NCI-H1436 (cell line): ENCODE data around the gene RD3L.
"Not testable (repeated sequence)": the region's sequence is repeated elsewhere in the genome, so short reads cannot be mapped to it uniquely, and the experiment has no call there.

Source experiments
- DNase-seq: peaks from one replicate; lab custom pipeline; 2025; lab: John Stamatoyannopoulos, UW

Gene RD3L

GRCh38 chr14:103941973-103942736 is at the start of gene RD3L:
Gene RD3L (minus strand): TSS chr14:103942529. CDS start chr14:103941695, 834 bp downstream.
- no peak for DNase-seq

- no peak for DNase-seq
These were observed 47.6 kb upstream of the RD3L start for GRCh38 chr14:103989964-103990363.

GRCh38 chr14:103989034-103989433 is 46.7 kb upstream of the RD3L start:
- no peak for DNase-seq

- DNase-seq: no peak
These were observed 41.9 kb upstream of the RD3L start for GRCh38 chr14:103984196-103984595.

- DNase-seq: not testable (repeated sequence)
These were observed 38.4 kb upstream of the RD3L start for GRCh38 chr14:103980623-103981238.

GRCh38 chr14:103974575-103974974 is 32.2 kb upstream of the RD3L start:
- DNase-seq: no peak

- no peak for DNase-seq
These were observed 31.0 kb upstream of the RD3L start for GRCh38 chr14:103973354-103973753.

DNA sequence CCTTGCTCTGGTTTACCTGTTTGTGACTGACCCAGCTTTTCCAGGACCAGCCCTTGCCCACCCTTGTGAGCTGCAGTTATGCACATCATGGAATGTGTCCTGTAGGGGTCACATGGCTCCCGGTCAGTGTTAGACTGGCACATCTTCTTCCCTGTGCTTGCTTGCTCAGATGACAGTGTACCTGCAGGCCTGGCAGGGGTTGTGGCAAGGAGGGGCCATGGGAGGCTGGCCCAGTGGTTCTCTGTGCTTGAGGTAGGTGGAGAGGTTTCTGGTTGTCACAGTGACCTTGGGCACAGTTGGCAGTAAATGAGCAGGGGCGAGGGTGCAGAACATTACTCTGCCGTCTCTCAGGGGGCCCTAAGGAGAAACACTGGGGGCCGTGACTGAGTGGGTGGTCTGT is 27.6 kb upstream of the RD3L start:
- DNase-seq: no peak

- DNase-seq: no peak
These were observed 24.3 kb upstream of the RD3L start for GRCh38 chr14:103966631-103967030.

DNA sequence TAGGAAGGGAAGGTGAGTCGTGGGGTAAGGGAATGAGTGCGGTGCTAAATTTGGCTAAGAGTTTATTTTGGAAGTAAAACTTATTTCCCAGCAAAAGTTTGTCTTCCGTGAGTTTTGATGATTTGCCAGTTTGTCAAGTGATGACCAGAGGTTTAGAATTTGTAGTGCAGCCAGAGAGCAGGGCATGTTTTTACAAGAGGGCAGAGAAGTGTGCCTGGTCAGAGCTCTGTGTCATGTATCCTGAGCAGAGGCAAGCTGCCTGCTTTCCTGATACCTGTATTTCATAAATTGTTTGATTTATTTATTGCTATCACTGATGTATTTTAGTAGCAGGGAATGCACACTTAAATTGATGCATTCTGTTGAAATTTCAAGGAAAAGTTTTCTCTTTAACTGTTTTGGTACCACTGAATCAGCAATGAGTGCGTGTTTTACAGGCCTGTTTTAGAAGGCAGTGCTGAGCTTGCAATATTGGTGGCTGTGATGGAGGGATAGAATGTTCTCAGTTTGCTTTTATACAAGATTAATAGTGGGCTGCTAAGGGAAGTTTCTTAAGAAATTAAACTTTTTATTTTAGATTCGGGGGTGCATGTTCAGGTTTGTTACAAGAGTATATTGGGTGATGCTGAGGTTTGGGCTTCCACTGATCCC is 19.7 kb upstream of the RD3L start:
- no peak for DNase-seq

DNA sequence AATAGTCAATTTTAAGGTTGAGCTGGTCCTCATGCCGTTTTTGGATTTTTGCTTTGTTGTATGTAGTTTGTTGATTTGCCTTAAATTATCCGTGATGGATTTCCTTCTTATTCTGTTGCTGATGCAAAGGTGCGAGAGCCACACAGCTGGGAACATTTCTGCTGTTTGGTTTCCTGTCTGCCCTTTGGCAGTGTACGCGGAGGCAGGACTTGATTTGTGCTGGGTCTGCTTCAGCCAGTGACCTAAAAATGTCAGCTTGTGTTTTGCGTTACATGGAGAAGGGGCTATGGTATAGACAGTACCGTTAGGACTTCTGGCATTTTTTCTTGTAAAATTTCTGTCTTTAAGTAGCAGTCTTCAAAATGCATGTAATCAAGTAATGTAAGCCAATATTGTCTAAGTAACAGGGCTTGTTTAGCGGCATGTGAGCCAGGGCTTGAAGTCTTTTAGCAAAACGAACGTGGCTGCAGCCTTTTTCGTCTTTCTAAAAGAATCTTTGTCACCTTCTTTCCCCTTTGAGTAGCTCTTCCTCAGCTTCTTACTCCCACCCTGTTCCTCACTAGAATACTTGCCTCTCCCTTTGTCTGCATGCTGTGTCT is 18.2 kb upstream of the RD3L start:
- DNase-seq: no peak

DNA sequence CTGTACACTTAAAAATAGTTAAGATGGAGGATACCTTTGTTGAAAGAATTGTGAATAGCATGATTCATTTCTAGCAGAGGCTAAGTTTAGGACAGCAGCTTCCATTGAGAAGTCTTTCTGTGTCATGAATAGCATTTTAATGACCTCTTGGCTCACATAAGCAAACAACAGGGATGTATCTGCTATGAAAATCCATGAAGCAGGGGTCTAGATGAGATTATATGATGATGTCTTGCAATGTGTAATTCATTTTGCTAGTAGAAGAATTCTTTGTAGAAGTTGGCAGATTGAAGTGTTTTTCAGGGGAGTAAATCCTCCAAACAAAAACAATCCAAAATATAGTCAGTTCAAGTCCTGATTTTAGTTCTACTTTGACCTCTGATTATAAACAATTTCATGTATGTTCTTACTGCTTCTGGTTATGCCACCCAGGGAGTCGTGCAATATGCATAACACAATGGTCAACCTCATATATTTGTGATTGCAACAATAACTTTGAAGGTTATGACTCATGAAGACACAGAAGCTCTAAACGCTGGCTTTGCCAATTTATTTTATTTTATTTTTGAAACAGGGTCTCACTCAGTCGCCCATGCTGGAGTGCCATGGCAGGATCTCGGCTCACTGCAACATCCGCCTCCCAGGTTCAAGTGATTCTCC is 6.9 kb upstream of the RD3L start:
- no peak for DNase-seq

DNA sequence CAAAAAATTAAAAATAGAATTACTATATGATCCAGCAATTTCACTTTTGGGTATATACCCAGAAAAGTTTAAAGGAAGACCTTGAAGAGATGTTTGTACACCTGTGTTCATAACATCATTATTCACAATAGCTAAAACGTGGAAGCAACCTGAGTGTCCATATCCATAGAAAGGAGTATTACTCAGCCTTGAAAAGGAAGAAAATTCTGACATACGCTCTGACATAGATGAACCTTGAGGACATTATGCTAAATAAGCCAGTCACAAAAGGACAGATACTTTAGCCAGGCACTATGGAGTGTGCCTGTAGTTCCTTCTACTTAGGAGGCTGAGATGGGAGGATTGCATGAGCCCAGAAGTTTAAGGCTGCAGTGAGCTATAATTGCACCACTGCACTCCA is 6.1 kb upstream of the RD3L start:
- DNase-seq: no peak

GRCh38 chr14:103946975-103947374 is 4.6 kb upstream of the RD3L start:
- no peak for DNase-seq

GRCh38 chr14:103943673-103944072 is 1.3 kb upstream of the RD3L start:
- DNase-seq: no peak

DNA sequence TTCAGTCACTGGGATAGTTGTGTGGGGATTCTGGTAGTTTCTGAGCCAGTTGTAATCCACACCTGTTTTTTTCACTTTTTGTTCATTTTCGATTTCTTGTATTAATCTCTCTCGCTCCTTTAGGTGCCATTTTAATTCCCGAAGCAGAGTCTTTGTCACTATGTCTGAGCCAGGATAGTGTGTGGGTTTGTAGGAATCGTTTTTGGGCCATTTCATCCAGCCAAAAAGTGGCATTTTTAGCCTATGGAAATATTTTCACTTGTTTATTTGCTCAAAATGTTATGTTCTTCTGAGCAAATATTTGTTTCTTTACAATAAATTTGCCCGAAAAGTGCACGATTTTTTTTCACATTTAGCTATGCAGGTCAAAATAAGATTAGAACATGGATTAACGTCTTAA is 867 bp downstream of the RD3L start:
- DNase-seq: no peak

GRCh38 chr14:103935102-103935501 is 7.2 kb downstream of the RD3L start:
- no peak for DNase-seq

- no peak for DNase-seq
These were observed 9.4 kb downstream of the RD3L start for GRCh38 chr14:103932791-103933490.

DNA sequence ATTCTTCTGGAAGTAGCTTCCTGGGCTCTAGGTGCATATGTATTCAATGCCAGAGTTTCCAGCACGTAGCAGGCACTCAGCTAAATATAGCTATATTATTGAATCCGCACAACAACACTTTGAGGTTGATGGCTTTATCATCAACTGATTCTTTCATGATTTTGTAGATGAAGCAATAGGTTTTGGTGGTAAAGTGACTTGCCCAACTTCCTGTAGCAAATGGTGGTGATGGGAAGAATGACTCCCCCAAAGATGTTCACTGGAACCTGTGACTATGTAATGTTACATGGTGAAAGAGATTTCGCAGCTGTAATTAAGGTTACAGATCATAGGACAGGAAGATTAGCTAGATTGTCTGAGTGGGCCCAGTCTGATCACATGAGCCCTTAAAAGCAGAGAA is 10.9 kb downstream of the RD3L start:
- no peak for DNase-seq

GRCh38 chr14:103930051-103930604 is 12.2 kb downstream of the RD3L start:
- DNase-seq: no peak
